OCI-LY7 (cell line): Measurements from ENCODE around the gene CUEDC1. TPM values are rescaled to one million over a fixed set of nuclear protein-coding genes. Genes with fewer than 3 reads are reported as not detected.

Source experiments
- BruUV-seq: library from RNA; stranded (reverse); fragments of 400-500 nt; replicated peaks from 2 replicates; lab custom pipeline; 2021; lab: Mats Ljungman, UMichigan
- CTCF ChIA-PET: fragments of 300-600 bp; sonication (Branson Sonifier 250); formaldehyde crosslinking; loops from one replicate; lab custom pipeline; 2022; ENCODE audit warnings: antibody characterized with exemption; ENCODE audit not compliant: unreplicated experiment; lab: Charles Lee
- POLR2A ChIA-PET: fragments of 300-600 bp; sonication (Branson Sonifier 250); formaldehyde crosslinking; loops from one replicate; lab custom pipeline; 2022; ENCODE audit warnings: antibody characterized with exemption; lab: Charles Lee
- DNase-seq: peaks from one replicate; pipeline ENCODE4 v3.0.0-alpha.2; 2015; ENCODE audit warnings: low spot score
- H2AFZ ChIP-seq: fragments of 200-600 bp; sonication (generic), shearing (Covaris generic); 2 replicates; pipeline ENCODE4 v1.6.1; 2014; ENCODE audit warnings: mild to moderate bottlenecking, antibody characterized with exemption, low read length, moderate library complexity
- H3K27ac ChIP-seq: fragments of 200-600 bp; sonication (generic); 2 replicates; pipeline ENCODE4 v1.5.1; 2014; ENCODE audit warnings: mixed run types, low read depth, mild to moderate bottlenecking, moderate library complexity, low read length, inconsistent platforms; ENCODE audit not compliant: poor library complexity, severe bottlenecking
- H3K36me3 ChIP-seq: fragments of 200-600 bp; sonication (generic); 2 replicates; pipeline ENCODE4 v1.6.1; 2014; ENCODE audit warnings: mild to moderate bottlenecking, antibody characterized with exemption, low read length, moderate library complexity, mixed read lengths; ENCODE audit not compliant: insufficient read depth
- H3K4me1 ChIP-seq: fragments of 200-600 bp; sonication (generic); 2 replicates; pipeline ENCODE4 v1.5.1; 2014; ENCODE audit warnings: mild to moderate bottlenecking, low read length; ENCODE audit not compliant: insufficient read depth, poor library complexity, severe bottlenecking
- H3K4me2 ChIP-seq: fragments of 200-600 bp; sonication (generic); 2 replicates; pipeline ENCODE4 v1.6.1; 2014; ENCODE audit warnings: mild to moderate bottlenecking, low read length
- H3K4me3 ChIP-seq: fragments of 200-600 bp; sonication (generic); 2 replicates; pipeline ENCODE4 v1.5.1; 2014; ENCODE audit warnings: mild to moderate bottlenecking, low read depth, low read length; ENCODE audit not compliant: poor library complexity, severe bottlenecking
- H3K79me2 ChIP-seq: fragments of 200-600 bp; sonication (generic); 2 replicates; pipeline ENCODE4 v1.6.1; 2016; ENCODE audit warnings: low read depth, mild to moderate bottlenecking, low read length, moderate library complexity, mixed read lengths; ENCODE audit not compliant: insufficient read depth
- H3K9me2 ChIP-seq: fragments of 200-600 bp; sonication (generic); 2 replicates; pipeline ENCODE4 v1.6.1; 2016; ENCODE audit warnings: mild to moderate bottlenecking, low read length, mixed read lengths; ENCODE audit not compliant: insufficient read depth
- H3K9me3 ChIP-seq: fragments of 200-600 bp; sonication (generic); 2 replicates; pipeline ENCODE4 v1.6.1; 2014; ENCODE audit warnings: mild to moderate bottlenecking, mixed run types, low read length, mixed read lengths
- H4K20me1 ChIP-seq: fragments of 200-600 bp; sonication (generic); 2 replicates; pipeline ENCODE4 v1.6.1; 2014; ENCODE audit warnings: mild to moderate bottlenecking, antibody characterized with exemption, low read length, moderate library complexity, mixed read lengths; ENCODE audit not compliant: insufficient read depth
- EZH2phosphoT487 ChIP-seq: fragments of 200-600 bp; sonication (generic); IDR thresholded peaks from 2 replicates; pipeline ENCODE4 v1.6.1; 2018; ENCODE audit warnings: low read depth, borderline replicate concordance, mild to moderate bottlenecking, mixed run types, antibody characterized with exemption, low read length, moderate library complexity, mixed read lengths
- intact Hi-C: fragments of 100-400 bp; cut with micrococcal nuclease; formaldehyde crosslinking; loops from one replicate; pipeline ENCODE4 v1.10.0; 2022; ENCODE audit not compliant: unreplicated experiment
- total RNA-seq, 2 experiments: library from RNA; depleted of rRNA in 1 of 2; stranded (reverse); fragments of >200 nt in 1 of 2; shearing (Covaris generic) in 1 of 2; gene quantifications; 2 replicates each; pipeline ENCODE4 v1.2.3, GENCODE V29; 2014 to 2022
- TF ChIP-seq, protein P1 (sequence below): fragments of 200-600 bp; sonication (generic); conservative IDR thresholded peaks from 2 replicates; pipeline ENCODE4 v1.5.1; 2014; ENCODE audit warnings: mild to moderate bottlenecking, antibody characterized with exemption, low read length, moderate library complexity, mixed read lengths

Gene CUEDC1
- total RNA-seq, 2 experiments from 2014 or later, result 0.74 TPM; not detected in 1

DNA sequence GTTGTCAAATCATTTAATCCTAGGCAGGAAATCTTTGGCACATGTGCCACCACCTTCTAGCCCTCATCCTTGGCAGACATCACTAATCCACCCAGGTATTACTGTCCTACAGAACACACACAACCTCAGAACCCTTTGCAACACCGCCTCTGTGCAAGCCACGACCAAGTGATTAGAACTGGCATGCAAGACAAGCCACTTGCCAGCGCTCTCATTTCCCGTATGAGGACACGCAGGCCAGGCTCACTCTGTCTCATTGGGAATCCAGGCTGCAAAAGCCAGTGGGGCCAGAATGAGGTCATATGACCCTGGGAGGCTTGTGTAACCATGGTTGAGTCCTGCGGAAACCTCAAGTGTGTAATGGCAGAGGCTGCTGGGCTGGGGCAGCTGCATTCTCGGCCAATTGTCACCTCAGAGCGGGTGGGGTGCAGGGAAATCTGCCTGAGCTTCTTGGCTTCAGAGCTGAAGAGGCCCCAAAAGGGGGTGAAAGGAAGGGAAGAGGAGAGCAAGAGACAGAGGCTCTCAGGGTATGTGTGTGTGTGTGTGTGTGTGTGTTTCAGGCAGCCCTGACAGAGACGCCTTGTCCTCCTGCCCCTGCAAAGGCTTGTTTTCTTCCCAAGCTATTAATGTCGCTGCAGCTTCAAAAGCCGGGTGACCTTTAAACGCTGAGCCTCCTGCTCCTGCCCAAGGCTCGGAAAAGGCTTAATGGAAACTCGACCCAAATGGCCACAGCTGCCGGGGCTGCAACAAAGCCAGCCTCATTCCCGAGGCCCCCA lies 62.2 kb downstream of the CUEDC1 start:
- H3K27ac ChIP-seq, result no peak overlapping the region
- no peak overlapping the region for H2AFZ ChIP-seq
- H3K36me3 ChIP-seq, result no peaks in the 10 kb centered on the region
- H3K4me1 ChIP-seq, result no peaks in the 10 kb centered on the region
- BruUV-seq, result no TSS peak
- DNase-seq, result no peak
- H3K4me2 ChIP-seq, result no peak overlapping the region
- POLR2A ChIA-PET, result interaction anchor here (0.9 to 1.1 kb wide), 2 partner anchors 18 to 58 kb away, joined by 3 read pairs; no protein-coding TSS in a partner anchor
- no peaks in the 10 kb centered on the region for H3K9me3 ChIP-seq
- H3K4me3 ChIP-seq, result no peak overlapping the region
- H3K79me2 ChIP-seq, result no peaks in the 10 kb centered on the region
- intact Hi-C loops, result loop anchor here (1.0 to 2.0 kb wide), 2 partner anchors 34 to 102 kb away; no protein-coding TSS in a partner anchor
- no peak for TF ChIP-seq EZH2phosphoT487
- TF ChIP-seq, protein P1, sequence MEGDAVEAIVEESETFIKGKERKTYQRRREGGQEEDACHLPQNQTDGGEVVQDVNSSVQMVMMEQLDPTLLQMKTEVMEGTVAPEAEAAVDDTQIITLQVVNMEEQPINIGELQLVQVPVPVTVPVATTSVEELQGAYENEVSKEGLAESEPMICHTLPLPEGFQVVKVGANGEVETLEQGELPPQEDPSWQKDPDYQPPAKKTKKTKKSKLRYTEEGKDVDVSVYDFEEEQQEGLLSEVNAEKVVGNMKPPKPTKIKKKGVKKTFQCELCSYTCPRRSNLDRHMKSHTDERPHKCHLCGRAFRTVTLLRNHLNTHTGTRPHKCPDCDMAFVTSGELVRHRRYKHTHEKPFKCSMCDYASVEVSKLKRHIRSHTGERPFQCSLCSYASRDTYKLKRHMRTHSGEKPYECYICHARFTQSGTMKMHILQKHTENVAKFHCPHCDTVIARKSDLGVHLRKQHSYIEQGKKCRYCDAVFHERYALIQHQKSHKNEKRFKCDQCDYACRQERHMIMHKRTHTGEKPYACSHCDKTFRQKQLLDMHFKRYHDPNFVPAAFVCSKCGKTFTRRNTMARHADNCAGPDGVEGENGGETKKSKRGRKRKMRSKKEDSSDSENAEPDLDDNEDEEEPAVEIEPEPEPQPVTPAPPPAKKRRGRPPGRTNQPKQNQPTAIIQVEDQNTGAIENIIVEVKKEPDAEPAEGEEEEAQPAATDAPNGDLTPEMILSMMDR, result peak; percentile 26; the same call in 1 of the 2 replicates
- CTCF ChIA-PET, result no interaction called here
- no peaks in the 10 kb centered on the region for H4K20me1 ChIP-seq
- H3K9me2 ChIP-seq, result no peaks in the 10 kb centered on the region

- no peak overlapping the region for H2AFZ ChIP-seq
- intact Hi-C loops, result loop anchor here (1.0 to 2.0 kb wide), 2 partner anchors 33 to 103 kb away; no protein-coding TSS in a partner anchor
- no peaks in the 10 kb centered on the region for H3K36me3 ChIP-seq
- no peak overlapping the region for H3K4me2 ChIP-seq
- DNase-seq, result peak; percentile 72
- no TSS peak for BruUV-seq
- H3K79me2 ChIP-seq, result no peaks in the 10 kb centered on the region
- H3K9me3 ChIP-seq, result no peaks in the 10 kb centered on the region
- H3K27ac ChIP-seq, result no peak overlapping the region
- no peak for TF ChIP-seq EZH2phosphoT487
- TF ChIP-seq, protein P1, result peak; percentile 94
- H3K4me1 ChIP-seq, result no peaks in the 10 kb centered on the region
- no peaks in the 10 kb centered on the region for H3K9me2 ChIP-seq
- no peak overlapping the region for H3K4me3 ChIP-seq
- no peaks in the 10 kb centered on the region for H4K20me1 ChIP-seq
- POLR2A ChIA-PET, result interaction anchor here (0.9 kb wide), 1 partner anchor 59 kb away, joined by 3 read pairs; no protein-coding TSS in a partner anchor
- CTCF ChIA-PET, result interaction anchor here (0.5 kb wide), 1 partner anchor 54 kb away, joined by 3 read pairs; no protein-coding TSS in a partner anchor
Observed at GRCh38 chr17:57892146-57892819, 62.9 kb downstream of the CUEDC1 start.
